Endothelial cell of umbilical vein (primary cell): ENCODE results near the gene IL1R2.

ENCODE experiments used
- EZH2 ChIP-seq: IDR thresholded peaks from 2 replicates; pipeline ENCODE4 v1.6.1; 2012; ENCODE audit warnings: borderline replicate concordance, low read depth, mild to moderate bottlenecking, moderate library complexity, low read length, inconsistent platforms; ENCODE audit not compliant: severe bottlenecking
- GATA2 ChIP-seq: IDR thresholded peaks from 2 replicates; pipeline ENCODE4 v1.7.0; 2011; ENCODE audit warnings: low read depth, mild to moderate bottlenecking, moderate library complexity, mixed read lengths, low read length; ENCODE audit not compliant: insufficient read length, insufficient read depth
- MYC ChIP-seq: IDR thresholded peaks from one replicate; pipeline ENCODE4 v1.6.1; 2011; ENCODE audit warnings: mild to moderate bottlenecking, low read depth, low read length
- POLR2A ChIP-seq: IDR thresholded peaks from 2 replicates; pipeline ENCODE4 v1.6.1; 2012; ENCODE audit warnings: low read depth, mild to moderate bottlenecking, control low read depth, low read length
- POLR2AphosphoS5 ChIP-seq: IDR thresholded peaks from 2 replicates; pipeline ENCODE4 v1.6.1; 2012; ENCODE audit warnings: low read depth, mild to moderate bottlenecking, control low read depth, low read length, moderate library complexity; ENCODE audit not compliant: insufficient read depth
- TF ChIP-seq, protein P1 (sequence below), 2 donors: IDR thresholded peaks; 1 replicate in 1 of 2; 2 replicates in 1 of 2; pipeline ENCODE4 v1.5.1; 2011; ENCODE audit warnings: low read length in 2 of 2, mild to moderate bottlenecking in 2 of 2, moderate library complexity in 2 of 2, control low read depth in 1 of 2, inconsistent platforms in 1 of 2, low read depth in 1 of 2; ENCODE audit not compliant: insufficient read depth in 1 of 2; ENCODE audit errors: extremely low read depth in 1 of 2
- TF ChIP-seq, protein P2 (sequence below): IDR thresholded peaks from 2 replicates; pipeline ENCODE4 v1.6.1; 2011; ENCODE audit not compliant: insufficient read depth, insufficient read length

DNA sequence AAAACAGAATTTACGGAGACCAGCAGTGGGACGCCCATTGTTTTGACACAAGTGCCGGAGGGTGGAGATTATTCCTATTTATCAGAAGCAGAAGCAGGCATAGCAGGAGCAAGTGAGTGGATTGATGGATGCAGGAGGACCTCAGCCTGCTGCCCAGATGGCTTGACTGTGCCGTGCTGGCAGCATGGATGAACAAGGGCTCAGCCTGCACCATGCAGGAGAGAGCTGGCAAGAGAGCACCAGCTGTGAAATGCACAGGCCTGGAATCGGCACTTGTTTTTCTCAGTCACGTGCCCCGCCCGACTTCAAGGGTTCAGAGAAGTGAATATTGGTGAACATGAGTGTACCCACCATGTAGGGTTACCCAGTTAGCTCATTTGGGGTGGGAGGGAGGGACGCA, 4.0 kb downstream of the IL1R2 start:
- no peak for TF ChIP-seq MYC
- TF ChIP-seq, protein P1, sequence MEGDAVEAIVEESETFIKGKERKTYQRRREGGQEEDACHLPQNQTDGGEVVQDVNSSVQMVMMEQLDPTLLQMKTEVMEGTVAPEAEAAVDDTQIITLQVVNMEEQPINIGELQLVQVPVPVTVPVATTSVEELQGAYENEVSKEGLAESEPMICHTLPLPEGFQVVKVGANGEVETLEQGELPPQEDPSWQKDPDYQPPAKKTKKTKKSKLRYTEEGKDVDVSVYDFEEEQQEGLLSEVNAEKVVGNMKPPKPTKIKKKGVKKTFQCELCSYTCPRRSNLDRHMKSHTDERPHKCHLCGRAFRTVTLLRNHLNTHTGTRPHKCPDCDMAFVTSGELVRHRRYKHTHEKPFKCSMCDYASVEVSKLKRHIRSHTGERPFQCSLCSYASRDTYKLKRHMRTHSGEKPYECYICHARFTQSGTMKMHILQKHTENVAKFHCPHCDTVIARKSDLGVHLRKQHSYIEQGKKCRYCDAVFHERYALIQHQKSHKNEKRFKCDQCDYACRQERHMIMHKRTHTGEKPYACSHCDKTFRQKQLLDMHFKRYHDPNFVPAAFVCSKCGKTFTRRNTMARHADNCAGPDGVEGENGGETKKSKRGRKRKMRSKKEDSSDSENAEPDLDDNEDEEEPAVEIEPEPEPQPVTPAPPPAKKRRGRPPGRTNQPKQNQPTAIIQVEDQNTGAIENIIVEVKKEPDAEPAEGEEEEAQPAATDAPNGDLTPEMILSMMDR (IDR thresholded peaks at IDR 0.05; ENCODE audit: extremely low read depth in 1 of 2, insufficient read depth in 1 of 2, low read depth in 1 of 2, low read length in 2 of 2): no peak
- TF ChIP-seq POLR2A: no peak
- TF ChIP-seq POLR2AphosphoS5: no peak
- TF ChIP-seq GATA2: no peak
- TF ChIP-seq EZH2: no peak
- TF ChIP-seq, protein P2, sequence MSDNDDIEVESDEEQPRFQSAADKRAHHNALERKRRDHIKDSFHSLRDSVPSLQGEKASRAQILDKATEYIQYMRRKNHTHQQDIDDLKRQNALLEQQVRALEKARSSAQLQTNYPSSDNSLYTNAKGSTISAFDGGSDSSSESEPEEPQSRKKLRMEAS: no peak
